Mesenchymal stem cell (in vitro differentiated cells and primary cell): Measurements from ENCODE around the gene NOVA1.

Experiments
- DNase-seq: peaks from one replicate; pipeline ENCODE4 v3.0.0-alpha.2; 2013
- H2AFZ ChIP-seq: one replicate; pipeline ENCODE4 v1.6.1; 2013; ENCODE audit warnings: low read depth, mild to moderate bottlenecking, control low read depth, inconsistent platforms, low read length, moderate library complexity
- H2AK5ac ChIP-seq: 2 replicates; pipeline ENCODE4 v1.6.1; 2013; ENCODE audit warnings: low read length, moderate library complexity, mild to moderate bottlenecking, inconsistent platforms; ENCODE audit not compliant: severe bottlenecking
- H2BK120ac ChIP-seq: one replicate; pipeline ENCODE4 v1.6.1; 2013; ENCODE audit warnings: low read depth, mild to moderate bottlenecking, inconsistent platforms, low read length, moderate library complexity
- H2BK12ac ChIP-seq, 2 experiments: one replicate each; pipeline ENCODE4 v1.6.1; 2013; ENCODE audit warnings: inconsistent platforms in 2 of 2, low read length in 2 of 2, mild to moderate bottlenecking in 2 of 2, moderate library complexity in 2 of 2, control low read depth in 1 of 2
- H2BK15ac ChIP-seq: one replicate; pipeline ENCODE4 v1.6.1; 2013; ENCODE audit warnings: mild to moderate bottlenecking, low read depth, inconsistent platforms; ENCODE audit not compliant: poor library complexity, severe bottlenecking
- H2BK5ac ChIP-seq: 2 replicates; pipeline ENCODE4 v1.6.1; 2013; ENCODE audit warnings: low read depth, mild to moderate bottlenecking, low read length, control low read depth, inconsistent platforms; ENCODE audit not compliant: poor library complexity, severe bottlenecking
- H3K14ac ChIP-seq, 2 experiments: one replicate each; pipeline ENCODE4 v1.6.1; 2013; ENCODE audit warnings: inconsistent platforms in 2 of 2, low read length in 2 of 2, control low read depth in 1 of 2, mild to moderate bottlenecking in 1 of 2, moderate library complexity in 1 of 2
- H3K18ac ChIP-seq, 2 experiments: one replicate each; pipeline ENCODE4 v1.6.1; 2013; ENCODE audit warnings: inconsistent platforms in 2 of 2, low read length in 2 of 2, control low read depth in 1 of 2, low read depth in 1 of 2, mild to moderate bottlenecking in 1 of 2
- H3K23ac ChIP-seq, 2 experiments: one replicate each; pipeline ENCODE4 v1.6.1; 2013; ENCODE audit warnings: inconsistent platforms in 2 of 2, low read length in 2 of 2, mild to moderate bottlenecking in 2 of 2, moderate library complexity in 2 of 2, control low read depth in 1 of 2
- H3K27ac ChIP-seq: 2 replicates; pipeline ENCODE4 v1.5.1; 2013; ENCODE audit warnings: mild to moderate bottlenecking, moderate library complexity, low read length, control low read depth, inconsistent platforms; ENCODE audit not compliant: poor library complexity, severe bottlenecking
- H3K27me3 ChIP-seq, 2 experiments: 2 replicates each; pipeline versions ENCODE4 v1.6.1 to v1.7.0; 2013; ENCODE audit warnings: low read length in 2 of 2, mild to moderate bottlenecking in 2 of 2, moderate library complexity in 2 of 2, control low read depth in 1 of 2, inconsistent platforms in 1 of 2; ENCODE audit not compliant: control insufficient read depth in 1 of 2, insufficient read depth in 1 of 2
- H3K36me3 ChIP-seq, 2 experiments: 2 replicates each; pipeline versions ENCODE4 v1.6.1 to v1.7.0; 2013; ENCODE audit warnings: low read length in 2 of 2, control low read depth in 1 of 2, inconsistent platforms in 1 of 2, low read depth in 1 of 2, mild to moderate bottlenecking in 1 of 2; ENCODE audit not compliant: insufficient read depth in 2 of 2, control insufficient read depth in 1 of 2
- H3K4ac ChIP-seq, 2 experiments: one replicate each; pipeline ENCODE4 v1.6.1; 2013; ENCODE audit warnings: inconsistent platforms in 2 of 2, low read length in 2 of 2, mild to moderate bottlenecking in 2 of 2, moderate library complexity in 2 of 2, control low read depth in 1 of 2, low read depth in 1 of 2
- H3K4me1 ChIP-seq: 2 replicates; pipeline ENCODE4 v1.6.1; 2013; ENCODE audit warnings: low read depth, low read length, control low read depth; ENCODE audit not compliant: control insufficient read depth, insufficient read depth
- H3K4me2 ChIP-seq: 2 replicates; pipeline ENCODE4 v1.6.1; 2013; ENCODE audit warnings: low read length, mild to moderate bottlenecking, inconsistent platforms; ENCODE audit not compliant: poor library complexity, severe bottlenecking
- H3K4me3 ChIP-seq, 2 experiments: 2 replicates each; pipeline versions ENCODE4 v1.5.1 to v1.7.0; 2013; ENCODE audit warnings: low read length in 2 of 2, mild to moderate bottlenecking in 2 of 2, control low read depth in 1 of 2, low read depth in 1 of 2; ENCODE audit not compliant: insufficient read depth in 1 of 2
- H3K79me1 ChIP-seq: replicated peaks from 2 replicates; pipeline ENCODE4 v1.6.1; 2013; ENCODE audit warnings: mild to moderate bottlenecking, control low read depth, low read length, inconsistent platforms; ENCODE audit not compliant: poor library complexity, severe bottlenecking
- H3K9ac ChIP-seq: 2 replicates; pipeline ENCODE4 v1.7.0; 2013; ENCODE audit warnings: mild to moderate bottlenecking, low read length, moderate library complexity
- H3K9me3 ChIP-seq: 2 replicates; pipeline ENCODE4 v1.7.0; 2013; ENCODE audit warnings: mild to moderate bottlenecking, low read length; ENCODE audit not compliant: control insufficient read depth
- H4K8ac ChIP-seq: one replicate; pipeline ENCODE4 v1.6.1; 2013; ENCODE audit warnings: inconsistent platforms, mild to moderate bottlenecking, low read length, moderate library complexity
- H4K91ac ChIP-seq: one replicate; pipeline ENCODE4 v1.6.1; 2013; ENCODE audit warnings: mild to moderate bottlenecking, low read length, inconsistent platforms
- WGBS: methylation state at CpG from one replicate; pipeline ENCODE4 v1.1.7; 2013; ENCODE audit warnings: mixed read lengths; 5-methylcytosine and 5-hydroxymethylcytosine counted together

The NOVA1 gene

GRCh38 chr14:26444822-26445221 is 153.0 kb downstream of the NOVA1 start:
- H3K23ac ChIP-seq, result no peak overlapping the region
- no peak overlapping the region for H3K4me3 ChIP-seq
- no peak overlapping the region for H2AFZ ChIP-seq
- no peak overlapping the region for H3K4ac ChIP-seq
- no peak overlapping the region for H2BK12ac ChIP-seq
- H3K4me2 ChIP-seq, result no peak overlapping the region
- H2BK120ac ChIP-seq, result no peak overlapping the region
- peaks cover 4 to 26% of the 10 kb centered on the region in 2 experiments for H3K36me3 ChIP-seq
- no peak overlapping the region for H4K91ac ChIP-seq
- no peaks in the 10 kb centered on the region for H3K9me3 ChIP-seq
- H3K14ac ChIP-seq, result no peak overlapping the region
- no peak overlapping the region for H2AK5ac ChIP-seq
- H3K18ac ChIP-seq, result no peak overlapping the region
- peak; percentile 43 for DNase-seq
- H2BK15ac ChIP-seq, result no peak overlapping the region
- H3K9ac ChIP-seq, result no peak overlapping the region
- H4K8ac ChIP-seq, result no peak overlapping the region
- 95% methylated on average over 2 of the region's 3 CpGs for WGBS
- no peak overlapping the region for H3K27ac ChIP-seq
- H3K4me1 ChIP-seq, result no peaks in the 10 kb centered on the region
- no peaks in the 10 kb centered on the region for H3K27me3 ChIP-seq
- no peak overlapping the region for H2BK5ac ChIP-seq
- H3K79me1 ChIP-seq, result no peaks in the 10 kb centered on the region

GRCh38 chr14:26443654-26444053 is 154.2 kb downstream of the NOVA1 start:
- Histone ChIP-seq H3K9me3 (no peaks in the 10 kb centered on the region), H4K8ac (no peak overlapping the region), H2AK5ac (no peak overlapping the region), H2BK120ac (no peak overlapping the region), H4K91ac (no peak overlapping the region), H3K9ac (no peak overlapping the region), H3K4me3 (no peak overlapping the region), H2BK12ac (no peak overlapping the region), H3K4ac (no peak overlapping the region), H3K4me1 (no peaks in the 10 kb centered on the region), H3K79me1 (no peaks in the 10 kb centered on the region), H2BK5ac (no peak overlapping the region), H3K23ac (no peak overlapping the region), H3K27me3 (no peaks in the 10 kb centered on the region), H3K27ac (no peak overlapping the region), H3K18ac (no peak overlapping the region), H2BK15ac (no peak overlapping the region), H3K36me3 (peaks cover 4 to 24% of the 10 kb centered on the region in 2 experiments), H2AFZ (no peak overlapping the region), H3K14ac (no peak overlapping the region), H3K4me2 (no peak overlapping the region)
- no CpG with 5 or more reads among the region's 2 CpGs for WGBS
- DNase-seq, result no peak

GRCh38 chr14:26429205-26429604 is 168.6 kb downstream of the NOVA1 start:
- Histone ChIP-seq H3K27me3 (no peaks in the 10 kb centered on the region), H3K36me3 (no peaks in the 10 kb centered on the region), H2AFZ (no peak overlapping the region), H3K4ac (no peak overlapping the region), H4K91ac (no peak overlapping the region), H2BK12ac (no peak overlapping the region), H4K8ac (no peak overlapping the region), H3K79me1 (no peaks in the 10 kb centered on the region), H3K14ac (no peak overlapping the region), H3K23ac (no peak overlapping the region), H3K9ac (no peak overlapping the region), H3K4me1 (no peaks in the 10 kb centered on the region), H2AK5ac (no peak overlapping the region), H2BK120ac (no peak overlapping the region), H3K27ac (no peak overlapping the region), H3K9me3 (no peaks in the 10 kb centered on the region), H2BK5ac (no peak overlapping the region), H3K4me2 (no peak overlapping the region), H3K18ac (no peak overlapping the region), H2BK15ac (no peak overlapping the region), H3K4me3 (no peak overlapping the region)
- DNase-seq, result no peak

- no peak overlapping the region for H4K8ac ChIP-seq
- no peaks in the 10 kb centered on the region for H3K4me1 ChIP-seq
- H2AK5ac ChIP-seq, result no peak overlapping the region
- no peaks in the 10 kb centered on the region for H3K79me1 ChIP-seq
- no peaks in the 10 kb centered on the region for H3K27me3 ChIP-seq
- no peak for DNase-seq
- no peak overlapping the region for H3K23ac ChIP-seq
- no peak overlapping the region for H3K4me2 ChIP-seq
- H3K9me3 ChIP-seq, result no peaks in the 10 kb centered on the region
- no peak overlapping the region for H4K91ac ChIP-seq
- H2BK120ac ChIP-seq, result no peak overlapping the region
- H3K14ac ChIP-seq, result no peak overlapping the region
- H3K27ac ChIP-seq, result no peak overlapping the region
- H2AFZ ChIP-seq, result no peak overlapping the region
- H3K4me3 ChIP-seq, result no peak overlapping the region
- 68% methylated on average over 3 of the region's 5 CpGs for WGBS
- no peak overlapping the region for H2BK5ac ChIP-seq
- H3K4ac ChIP-seq, result no peak overlapping the region
- no peak overlapping the region for H3K18ac ChIP-seq
- no peak overlapping the region for H2BK15ac ChIP-seq
- no peak overlapping the region for H2BK12ac ChIP-seq
- no peak overlapping the region for H3K9ac ChIP-seq
- no peaks in the 10 kb centered on the region for H3K36me3 ChIP-seq
Observed at GRCh38 chr14:26427097-26427496, 170.7 kb downstream of the NOVA1 start.
